Esophagus muscularis mucosa (tissue), 4 donors: ENCODE results near the gene CATSPERE. TPM values are rescaled to one million over a fixed set of nuclear protein-coding genes. Genes with fewer than 3 reads are reported as not detected.

ENCODE experiments used
- DNase-seq: peaks from one replicate; pipeline ENCODE4 v3.0.0-alpha.2; 2017; ENCODE audit errors: extremely low spot score
- H3K27ac ChIP-seq, 4 donors: fragments of 200-600 bp; sonication (generic); replicated peaks in 1 of 4; 1 replicate in 3 of 4; 2 replicates in 1 of 4; pipeline ENCODE4 v1.5.1; 2016 to 2019; ENCODE audit warnings: mild to moderate bottlenecking in 1 of 4
- H3K27me3 ChIP-seq, 4 donors: fragments of 200-600 bp; sonication (generic); one replicate each; pipeline versions ENCODE4 v1.5.1 to v1.6.0; 2016 to 2019
- H3K36me3 ChIP-seq, 4 donors: fragments of 200-600 bp; sonication (generic); one replicate each; pipeline ENCODE4 v1.5.1; 2016 to 2019
- H3K4me1 ChIP-seq, 4 donors: fragments of 200-600 bp; sonication (generic); one replicate each; pipeline ENCODE4 v1.5.1; 2016 to 2019
- H3K4me3 ChIP-seq, 4 donors: fragments of 200-600 bp; sonication (generic); 1 replicate in 2 of 4; 2 replicates in 2 of 4; pipeline ENCODE4 v1.5.1; 2016 to 2019; ENCODE audit warnings: mild to moderate bottlenecking in 4 of 4, moderate library complexity in 1 of 4
- H3K9me3 ChIP-seq, 4 donors: fragments of 200-600 bp; sonication (generic); 1 replicate in 3 of 4; 2 replicates in 1 of 4; pipeline ENCODE4 v1.5.1; 2016 to 2019
- CTCF ChIP-seq, 3 experiments: fragments of 200-600 bp in 2 of 3; fragments of 450-650 bp in 1 of 3; sonication (generic) in 2 of 3; IDR thresholded peaks; one replicate each; pipeline ENCODE4 v1.5.1; 2017 to 2019; ENCODE audit warnings: antibody characterized with exemption in 3 of 3, mild to moderate bottlenecking in 2 of 3, moderate library complexity in 1 of 3
- EP300 ChIP-seq: sonication (generic); formaldehyde crosslinking; IDR thresholded peaks from one replicate; pipeline ENCODE4 v1.6.1; 2017; ENCODE audit warnings: antibody characterized with exemption
- POLR2A ChIP-seq: fragments of 450-650 bp; IDR thresholded peaks from one replicate; pipeline ENCODE4 v1.6.1; 2017; ENCODE audit warnings: antibody characterized with exemption, moderate library complexity, mild to moderate bottlenecking, low read depth
- POLR2AphosphoS5 ChIP-seq, 2 donors: sonication (generic); formaldehyde crosslinking; IDR thresholded peaks; one replicate each; pipeline ENCODE4 v1.6.1; 2017; ENCODE audit warnings: antibody characterized with exemption in 2 of 2
- WGBS: methylation state at CpG from one replicate; pipeline ENCODE4 v1.1.5; 2018; 5-methylcytosine and 5-hydroxymethylcytosine counted together
- intact Hi-C: fragments of 100-400 bp; cut with DNase I; formaldehyde crosslinking; loops from one replicate; pipeline ENCODE4 v1.15.1; 2023
- total RNA-seq, 4 donors: library from RNA; depleted of rRNA; stranded (reverse); fragments of >200 nt; gene quantifications; one replicate each; pipeline versions ENCODE4 v1.1.0 to v1.2.1, GENCODE V29; 2016

CATSPERE gene
- 1 to 10 TPM; 1.4 to 3.5 (median 2.1) TPM for total RNA-seq

GRCh38 chr1:244461245-244462071 is at the start of gene CATSPERE:
TSS of gene CATSPERE (plus strand) at chr1:244461273. CDS start at chr1:244461430, 157 bp downstream.
- DNase-seq = peak; percentile 95
- intact Hi-C loops = no loop called here
- H3K4me1 ChIP-seq = peaks cover 8 to 17% (median 14%) of the 10 kb centered on the region in 4 donors
- peak; percentile 79 to 83 for TF ChIP-seq POLR2AphosphoS5 (IDR thresholded peaks at IDR 0.05)
- no peak for TF ChIP-seq EP300
- TF ChIP-seq POLR2A = peak; percentile 42
- peak within 1 kb of the TSS; percentile 89 to 95 (median 92) for H3K27ac ChIP-seq
- 22% methylated on average over 44 of the region's 61 CpGs for WGBS
- no peaks in the 10 kb centered on the region for H3K9me3 ChIP-seq
- no peaks in the 10 kb centered on the region for H3K36me3 ChIP-seq
- peak within 1 kb of the TSS; percentile 68 to 73 (median 70) for H3K4me3 ChIP-seq
- no peaks in the 10 kb centered on the region for H3K27me3 ChIP-seq

DNA sequence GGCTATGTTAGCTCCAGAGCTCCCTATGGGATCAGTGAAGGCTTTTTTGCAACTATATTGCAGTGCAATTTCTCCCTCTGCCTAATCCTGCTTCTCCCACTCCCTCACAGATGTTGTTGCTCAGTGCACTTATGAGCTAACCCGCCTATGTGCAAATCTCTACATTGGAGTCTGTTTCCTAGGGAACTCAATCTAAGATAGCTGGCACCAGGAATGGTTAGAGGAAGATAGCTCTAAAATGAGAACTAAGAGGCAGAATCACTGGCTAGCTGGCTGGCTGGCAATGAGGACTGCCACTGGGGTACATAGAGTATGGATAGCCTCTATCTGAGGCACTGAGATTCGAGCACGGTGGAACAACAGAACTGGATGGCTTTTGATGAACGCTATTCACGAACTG is 48.9 kb upstream of the CATSPERE start:
- Histone ChIP-seq H3K27me3 (no peaks in the 10 kb centered on the region), H3K9me3 (no peaks in the 10 kb centered on the region), H3K4me1 (peaks cover 0 to 32% (median 20%) of the 10 kb centered on the region in 4 donors), H3K4me3 (no peak overlapping the region), H3K27ac (no peak overlapping the region), H3K36me3 (peaks cover 44 to 96% (median 68%) of the 10 kb centered on the region in 4 donors)
- TF ChIP-seq EP300 (no peak), CTCF (IDR thresholded peaks at IDR 0.05) (no peak), POLR2A (no peak), POLR2AphosphoS5 (IDR thresholded peaks at IDR 0.05) (no peak)
- intact Hi-C loops = no loop called here
- DNase-seq = no peak
- 93% methylated on average over 5 of the region's 5 CpGs for WGBS

DNA sequence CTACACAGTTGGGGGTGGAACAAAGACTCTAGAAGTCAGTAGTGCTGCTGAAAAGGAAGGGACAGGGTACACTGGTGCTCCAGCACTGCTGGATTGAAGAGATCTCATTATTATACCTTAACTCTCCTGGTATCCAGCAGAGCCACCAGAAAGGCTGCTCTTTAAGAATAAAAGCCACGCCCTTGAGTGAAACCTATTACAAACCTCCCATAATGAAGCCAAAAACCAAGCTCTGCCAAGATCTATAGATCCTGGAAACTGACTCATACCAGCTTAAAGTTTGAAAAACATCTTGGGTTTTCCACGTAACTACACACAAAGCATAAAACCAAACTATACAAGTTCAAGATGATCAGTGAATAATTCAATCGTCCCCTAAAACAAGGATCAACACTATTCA is 47.3 kb upstream of the CATSPERE start:
- WGBS = 94% methylated on average over 3 of the region's 3 CpGs
- peaks cover 52 to 98% (median 78%) of the 10 kb centered on the region in 4 donors for H3K36me3 ChIP-seq
- intact Hi-C loops = no loop called here
- DNase-seq = no peak
- TF ChIP-seq POLR2A = no peak
- no peak for TF ChIP-seq POLR2AphosphoS5 (IDR thresholded peaks at IDR 0.05)
- no peak for TF ChIP-seq EP300
- TF ChIP-seq CTCF (IDR thresholded peaks at IDR 0.05) = no peak
- H3K4me3 ChIP-seq = no peak overlapping the region
- H3K27me3 ChIP-seq = no peaks in the 10 kb centered on the region
- H3K27ac ChIP-seq = no peak overlapping the region
- peaks cover 0 to 17% (median 13%) of the 10 kb centered on the region in 4 donors for H3K4me1 ChIP-seq
- H3K9me3 ChIP-seq = no peaks in the 10 kb centered on the region

DNA sequence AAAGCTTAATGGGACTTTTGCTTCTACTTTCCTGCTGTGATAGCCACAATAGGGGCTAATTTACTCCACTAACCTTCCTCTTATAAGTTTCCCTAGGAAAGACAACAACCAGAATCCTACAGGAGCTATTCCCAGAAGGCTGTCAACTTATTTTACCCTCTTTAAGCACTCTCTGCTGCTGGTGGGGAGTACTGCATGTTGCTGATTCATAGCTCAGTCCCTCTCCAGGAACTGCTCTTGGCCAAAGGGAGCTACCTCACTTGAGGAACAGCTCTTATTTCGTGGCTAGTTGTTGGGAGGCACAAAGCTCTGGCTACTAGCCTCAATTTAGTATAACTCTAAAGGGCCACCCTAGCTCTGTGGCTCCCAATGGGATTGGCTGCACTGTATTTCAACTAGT is 46.5 kb upstream of the CATSPERE start:
- Histone ChIP-seq H3K27ac (no peak overlapping the region), H3K4me3 (no peak overlapping the region), H3K36me3 (peaks cover 56 to 98% (median 81%) of the 10 kb centered on the region in 4 donors), H3K27me3 (no peaks in the 10 kb centered on the region), H3K4me1 (peaks cover 0 to 9% (median 6%) of the 10 kb centered on the region in 4 donors), H3K9me3 (no peaks in the 10 kb centered on the region)
- DNase-seq = no peak
- WGBS = 71% methylated on average over 1 of the region's 1 CpG
- no peak for TF ChIP-seq POLR2AphosphoS5 (IDR thresholded peaks at IDR 0.05)
- no peak for TF ChIP-seq EP300
- TF ChIP-seq CTCF (IDR thresholded peaks at IDR 0.05) = no peak
- no peak for TF ChIP-seq POLR2A
- intact Hi-C loops = no loop called here

GRCh38 chr1:244419024-244419423 is 42.0 kb upstream of the CATSPERE start:
- 75% methylated on average over 4 of the region's 4 CpGs for WGBS
- no peaks in the 10 kb centered on the region for H3K27me3 ChIP-seq
- H3K4me1 ChIP-seq = peaks cover 0 to 19% (median 12%) of the 10 kb centered on the region in 4 donors
- no peak for TF ChIP-seq CTCF (IDR thresholded peaks at IDR 0.05)
- TF ChIP-seq POLR2A = no peak
- TF ChIP-seq EP300 = no peak
- TF ChIP-seq POLR2AphosphoS5 (IDR thresholded peaks at IDR 0.05) = no peak
- intact Hi-C loops = no loop called here
- H3K9me3 ChIP-seq = no peaks in the 10 kb centered on the region
- H3K36me3 ChIP-seq = peaks cover 41 to 94% (median 66%) of the 10 kb centered on the region in 4 donors
- no peak overlapping the region for H3K4me3 ChIP-seq
- DNase-seq = no peak
- no peak overlapping the region for H3K27ac ChIP-seq
